Mucosa of stomach (tissue), 1 donor: Measurements from ENCODE around the gene GAK.

ENCODE experiments used
- H3K27me3 ChIP-seq: one replicate; pipeline ENCODE4 v1.7.0; 2013; ENCODE audit warnings: mild to moderate bottlenecking, low read length; ENCODE audit not compliant: control insufficient read depth, insufficient read depth
- H3K36me3 ChIP-seq: one replicate; pipeline ENCODE4 v1.7.0; 2013; ENCODE audit warnings: low read length; ENCODE audit not compliant: control insufficient read depth, insufficient read depth
- H3K4me1 ChIP-seq: one replicate; pipeline ENCODE4 v1.7.0; 2013; ENCODE audit warnings: mild to moderate bottlenecking, low read length; ENCODE audit not compliant: control insufficient read depth, insufficient read depth
- H3K4me3 ChIP-seq: one replicate; pipeline ENCODE4 v1.7.0; 2013; ENCODE audit warnings: low read length
- H3K9ac ChIP-seq: one replicate; pipeline ENCODE4 v1.7.0; 2013; ENCODE audit warnings: mild to moderate bottlenecking, low read length, moderate library complexity
- H3K9me3 ChIP-seq: one replicate; pipeline ENCODE4 v1.7.0; 2013; ENCODE audit warnings: mild to moderate bottlenecking, low read length, moderate library complexity; ENCODE audit not compliant: control insufficient read depth
- donor health status: Pancreatic carcinoma.

GAK gene

GRCh38 chr4:882646-883045 lies 49.5 kb downstream of the GAK start:
- peaks cover 8% of the 10 kb centered on the region for H3K36me3 ChIP-seq
- H3K27me3 ChIP-seq = no peaks in the 10 kb centered on the region
- no peak overlapping the region for H3K9ac ChIP-seq
- H3K9me3 ChIP-seq = no peaks in the 10 kb centered on the region
- no peaks in the 10 kb centered on the region for H3K4me1 ChIP-seq
- no peak overlapping the region for H3K4me3 ChIP-seq

- H3K4me1 ChIP-seq = no peaks in the 10 kb centered on the region
- no peak overlapping the region for H3K4me3 ChIP-seq
- H3K27me3 ChIP-seq = no peaks in the 10 kb centered on the region
- H3K36me3 ChIP-seq = peaks cover 8% of the 10 kb centered on the region
- H3K9me3 ChIP-seq = no peaks in the 10 kb centered on the region
- no peak overlapping the region for H3K9ac ChIP-seq
Observed at GRCh38 chr4:881709-882108, 50.4 kb downstream of the GAK start.

GRCh38 chr4:880684-881405 lies 51.3 kb downstream of the GAK start:
- Histone ChIP-seq H3K4me3 (no peak overlapping the region), H3K27me3 (no peaks in the 10 kb centered on the region), H3K4me1 (no peaks in the 10 kb centered on the region), H3K36me3 (peaks cover 8% of the 10 kb centered on the region), H3K9me3 (no peaks in the 10 kb centered on the region), H3K9ac (no peak overlapping the region)

- Histone ChIP-seq H3K27me3 (no peaks in the 10 kb centered on the region), H3K9me3 (no peaks in the 10 kb centered on the region), H3K4me1 (no peaks in the 10 kb centered on the region), H3K36me3 (peaks cover 5% of the 10 kb centered on the region), H3K9ac (no peak overlapping the region), H3K4me3 (no peak overlapping the region)
Observed at GRCh38 chr4:879729-880077, 52.4 kb downstream of the GAK start.

GRCh38 chr4:878796-879728 lies 53.1 kb downstream of the GAK start:
- no peaks in the 10 kb centered on the region for H3K4me1 ChIP-seq
- H3K9me3 ChIP-seq = no peaks in the 10 kb centered on the region
- H3K4me3 ChIP-seq = no peak overlapping the region
- H3K27me3 ChIP-seq = no peaks in the 10 kb centered on the region
- H3K36me3 ChIP-seq = peaks cover 6% of the 10 kb centered on the region
- H3K9ac ChIP-seq = no peak overlapping the region

GRCh38 chr4:877502-877901 lies 54.6 kb downstream of the GAK start:
- H3K4me3 ChIP-seq = no peak overlapping the region

GRCh38 chr4:876780-877179 lies 55.3 kb downstream of the GAK start:
- Histone ChIP-seq H3K4me1 (no peaks in the 10 kb centered on the region), H3K27me3 (no peaks in the 10 kb centered on the region), H3K36me3 (peaks cover 7% of the 10 kb centered on the region), H3K9me3 (no peaks in the 10 kb centered on the region), H3K4me3 (no peak overlapping the region), H3K9ac (no peak overlapping the region)

More at GRCh38 chr4:877502-877901, 54.6 kb downstream of the GAK start:
- H3K27me3 ChIP-seq = no peaks in the 10 kb centered on the region
- H3K36me3 ChIP-seq = peaks cover 7% of the 10 kb centered on the region
- H3K4me1 ChIP-seq = no peaks in the 10 kb centered on the region
- no peak overlapping the region for H3K9ac ChIP-seq
- no peaks in the 10 kb centered on the region for H3K9me3 ChIP-seq

GRCh38 chr4:875818-876423 lies 56.2 kb downstream of the GAK start:
- H3K9me3 ChIP-seq = no peaks in the 10 kb centered on the region
- no peak overlapping the region for H3K9ac ChIP-seq
- no peak overlapping the region for H3K4me3 ChIP-seq
- no peaks in the 10 kb centered on the region for H3K4me1 ChIP-seq
- peaks cover 7% of the 10 kb centered on the region for H3K36me3 ChIP-seq
- H3K27me3 ChIP-seq = no peaks in the 10 kb centered on the region

- H3K9me3 ChIP-seq = no peaks in the 10 kb centered on the region
- no peak overlapping the region for H3K4me3 ChIP-seq
- peaks cover 7% of the 10 kb centered on the region for H3K36me3 ChIP-seq
- no peaks in the 10 kb centered on the region for H3K27me3 ChIP-seq
- no peak overlapping the region for H3K9ac ChIP-seq
- H3K4me1 ChIP-seq = no peaks in the 10 kb centered on the region
Observed at GRCh38 chr4:874971-875817, 56.9 kb downstream of the GAK start.

GRCh38 chr4:874056-874455 lies 58.1 kb downstream of the GAK start:
- no peak overlapping the region for H3K9ac ChIP-seq
- peaks cover 7% of the 10 kb centered on the region for H3K36me3 ChIP-seq
- H3K27me3 ChIP-seq = no peaks in the 10 kb centered on the region
- H3K9me3 ChIP-seq = no peaks in the 10 kb centered on the region
- H3K4me1 ChIP-seq = no peaks in the 10 kb centered on the region
- H3K4me3 ChIP-seq = no peak overlapping the region

GRCh38 chr4:872241-872981 lies 59.7 kb downstream of the GAK start:
- H3K27me3 ChIP-seq = no peaks in the 10 kb centered on the region
- no peak overlapping the region for H3K9ac ChIP-seq
- H3K36me3 ChIP-seq = peaks cover 13% of the 10 kb centered on the region
- H3K4me1 ChIP-seq = no peaks in the 10 kb centered on the region
- no peaks in the 10 kb centered on the region for H3K9me3 ChIP-seq
- no peak overlapping the region for H3K4me3 ChIP-seq
